ENCODE measurements around the gene DCLK1.

Gene DCLK1

GRCh38 chr13:35814605-35815011, 316.6 kb downstream of the DCLK1 start:
- no peak for DNase-seq

GRCh38 chr13:35812736-35813135, 318.4 kb downstream of the DCLK1 start:
- DNase-seq = no peak

GRCh38 chr13:35810321-35810720, 320.9 kb downstream of the DCLK1 start:
- no peak for DNase-seq

DNA sequence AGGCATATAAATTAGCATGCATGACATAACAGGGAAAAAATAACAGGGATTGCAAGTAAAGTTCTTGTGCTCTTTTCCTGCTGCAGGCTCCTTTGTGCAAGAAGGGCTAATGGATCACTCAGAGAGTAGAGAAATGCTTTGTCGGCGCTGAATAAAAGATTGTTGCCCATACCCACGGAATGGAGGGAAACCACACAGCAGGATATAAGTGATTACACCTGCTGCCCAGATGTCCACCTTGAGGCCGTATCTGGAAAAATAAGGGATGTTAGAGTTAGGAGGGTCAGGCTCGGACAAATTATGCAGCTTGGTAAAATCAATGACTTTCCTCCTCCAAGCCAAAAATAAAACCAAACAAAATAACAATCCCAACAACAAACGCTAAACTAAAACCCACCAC, 322.3 kb downstream of the DCLK1 start:
- DNase-seq = no peak

DNA sequence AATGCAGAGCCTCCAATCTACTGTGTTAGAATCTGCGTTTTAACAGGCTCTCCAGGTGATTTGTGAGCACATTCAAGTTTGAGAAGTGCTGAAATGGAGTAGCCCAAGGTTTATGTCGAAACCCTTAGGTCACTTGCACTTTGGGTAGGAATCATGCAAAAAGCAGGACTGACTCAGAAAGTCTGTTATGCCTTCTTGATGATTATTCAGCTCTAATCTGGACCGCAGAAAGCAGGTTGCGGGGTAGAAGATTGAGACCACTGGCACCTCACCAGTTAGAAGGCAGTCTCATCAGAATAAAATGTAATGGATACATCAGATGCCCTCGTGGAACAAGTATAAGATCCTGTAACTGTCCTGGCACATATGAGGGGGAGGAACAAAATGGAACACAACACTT, 326.3 kb downstream of the DCLK1 start:
- DNase-seq = no peak

GRCh38 chr13:35797991-35798390, 333.2 kb downstream of the DCLK1 start:
- no peak for DNase-seq

DNA sequence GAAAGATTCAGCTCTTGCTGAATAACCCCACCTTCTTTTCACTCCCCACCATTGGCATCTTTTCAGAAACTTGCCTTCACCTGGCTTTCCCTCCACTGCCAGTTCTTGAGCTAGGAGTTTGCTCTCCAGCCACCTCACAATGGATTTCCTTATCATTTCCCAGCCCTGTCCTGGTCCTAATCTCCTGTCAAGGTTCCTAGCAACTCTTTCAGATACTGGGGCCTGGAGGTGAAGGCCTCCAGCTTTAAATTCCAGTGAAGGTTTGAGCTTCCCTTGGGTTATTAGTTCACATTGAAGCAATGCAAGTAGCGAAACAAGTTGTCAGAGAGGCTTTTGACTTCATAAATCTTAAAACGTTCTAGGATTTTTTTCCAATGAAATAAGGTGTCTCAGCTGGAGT, 333.9 kb downstream of the DCLK1 start:
- no peak for DNase-seq

- no peak for DNase-seq
Observed at GRCh38 chr13:35796623-35797022, 334.6 kb downstream of the DCLK1 start.

GRCh38 chr13:35794734-35795389, 336.3 kb downstream of the DCLK1 start:
- no peak for DNase-seq

- no peak for DNase-seq
Observed at GRCh38 chr13:35793823-35794222, 337.4 kb downstream of the DCLK1 start.

DNA sequence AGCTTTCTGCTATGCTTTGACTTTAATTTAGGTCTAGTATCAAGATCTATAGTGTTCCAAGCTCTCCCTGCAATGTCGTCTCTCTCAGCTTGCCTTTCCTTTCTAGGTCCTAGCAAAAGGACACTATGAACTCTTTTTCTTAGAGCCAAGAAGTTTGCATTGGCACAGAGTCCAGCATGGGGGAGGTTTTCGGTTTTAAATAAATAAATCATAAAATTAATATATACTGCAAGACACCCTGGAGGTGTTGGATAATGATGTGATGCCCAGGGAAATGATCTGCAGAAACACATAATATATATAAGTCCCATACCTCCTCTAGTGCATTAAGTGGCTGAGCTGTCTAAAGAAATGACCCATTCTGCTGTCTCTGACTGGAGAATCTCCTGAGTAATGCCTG, 338.3 kb downstream of the DCLK1 start:
- DNase-seq = no peak

GRCh38 chr13:35792021-35792420, 339.2 kb downstream of the DCLK1 start:
- DNase-seq = no peak

GRCh38 chr13:35791184-35791851, 339.9 kb downstream of the DCLK1 start:
- DNase-seq = no peak

DNA sequence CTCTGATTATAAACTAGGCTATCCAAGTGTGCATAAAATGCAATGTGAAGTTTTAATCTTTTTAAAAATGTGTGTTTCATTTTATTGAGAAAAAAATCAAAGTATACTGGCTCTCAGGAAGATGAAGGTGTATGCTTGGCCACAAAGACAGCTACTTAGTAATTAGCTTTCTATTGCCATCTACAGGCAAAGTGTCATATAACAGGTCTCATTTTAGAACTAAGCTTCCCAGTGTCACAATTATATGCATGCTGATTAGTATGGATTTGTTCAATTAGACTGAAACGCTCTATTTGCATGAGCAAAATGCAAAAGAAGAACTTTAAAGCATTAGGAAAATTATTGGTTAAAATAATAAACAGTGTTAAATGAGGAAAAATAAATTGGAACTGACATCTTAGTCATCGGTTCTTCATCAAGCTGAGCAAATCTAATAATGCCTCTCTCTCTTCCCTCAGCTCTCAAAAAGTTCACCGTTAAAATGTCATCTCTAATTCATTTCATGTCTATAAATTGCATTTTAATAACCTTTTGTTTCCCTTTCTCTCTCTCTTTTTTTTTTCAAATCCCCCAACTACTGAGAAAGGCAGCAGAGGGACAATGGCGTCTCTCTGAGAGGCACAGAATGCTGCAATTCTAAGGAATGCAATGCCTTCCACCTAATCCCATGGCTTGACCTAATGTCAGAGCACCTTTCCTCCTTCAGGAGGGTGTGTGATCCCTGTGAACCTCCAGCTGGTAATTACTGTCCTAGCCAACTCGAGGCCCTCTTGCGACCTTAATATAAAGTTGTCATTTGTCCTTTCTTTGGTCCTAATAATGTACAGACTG, 341.6 kb downstream of the DCLK1 start:
- no peak for DNase-seq

DNA sequence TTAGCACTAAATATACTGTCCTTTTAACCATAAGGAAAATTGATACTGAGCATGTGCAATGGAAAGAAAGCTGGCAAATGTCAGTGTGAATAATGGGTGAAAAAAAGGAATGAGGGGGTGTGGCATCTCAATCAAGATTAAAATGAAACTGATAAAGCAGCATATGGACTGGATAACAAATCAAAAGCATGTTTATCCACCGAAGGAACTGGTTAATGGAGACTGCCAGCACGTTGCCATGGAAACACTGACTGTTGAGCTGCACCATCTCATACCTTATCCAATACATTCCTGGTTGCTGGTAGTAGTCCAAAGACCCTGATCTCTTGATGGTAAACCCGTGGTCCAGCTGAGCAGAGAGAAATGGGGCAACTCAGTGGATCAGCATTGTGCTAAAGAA, 343.2 kb downstream of the DCLK1 start:
- DNase-seq = no peak

GRCh38 chr13:35785576-35786303, 345.4 kb downstream of the DCLK1 start:
- DNase-seq = no peak

- DNase-seq = no peak
Observed at GRCh38 chr13:35784286-35784951, 346.8 kb downstream of the DCLK1 start.

GRCh38 chr13:35782793-35783192, 348.4 kb downstream of the DCLK1 start:
- DNase-seq = no peak

DNA sequence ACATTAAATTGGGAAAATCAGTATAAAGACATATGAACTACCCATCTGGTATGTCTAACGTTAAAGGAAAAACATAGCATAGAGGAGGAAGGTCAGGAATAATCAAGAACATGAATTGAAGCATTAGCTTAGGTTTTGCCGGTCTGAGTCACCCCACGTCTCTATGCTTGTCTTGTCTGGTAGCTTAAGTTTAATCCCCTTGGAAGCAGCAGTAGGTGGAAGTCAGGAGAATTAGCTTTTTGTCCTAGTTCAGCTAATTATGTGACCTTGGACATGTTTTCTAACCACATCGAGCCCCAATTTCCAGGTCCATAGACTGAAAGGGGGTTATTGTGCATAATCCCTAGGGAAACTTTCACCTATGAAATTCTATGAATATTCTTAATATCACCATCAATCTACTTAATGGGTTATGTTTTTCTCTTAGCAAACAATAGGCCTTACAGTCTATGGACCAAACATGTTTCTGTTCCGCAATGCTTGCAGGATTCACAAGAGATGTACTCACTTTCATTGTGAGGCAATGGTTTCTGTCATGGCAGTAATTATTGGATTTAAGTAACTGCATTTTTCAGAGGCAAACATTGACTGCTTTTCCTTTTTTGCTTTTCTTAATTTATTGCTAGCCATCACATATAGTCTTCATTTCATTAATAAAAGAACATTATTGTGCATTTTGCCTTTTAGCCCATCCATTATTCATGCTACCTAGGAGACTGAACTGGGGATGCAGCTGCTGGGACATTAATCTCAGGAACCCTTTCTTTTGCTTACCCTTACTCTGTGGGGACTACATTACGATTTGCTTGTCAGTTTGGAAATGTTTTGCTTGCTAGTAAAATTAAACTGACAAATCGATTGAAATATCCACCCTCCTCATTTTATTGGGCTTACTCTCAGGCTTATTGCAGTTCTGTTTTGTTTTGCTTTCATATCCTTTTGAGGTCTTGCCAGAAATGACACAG, 349.9 kb downstream of the DCLK1 start:
- no peak for DNase-seq

- DNase-seq = no peak
Observed at GRCh38 chr13:35780613-35781012, 350.6 kb downstream of the DCLK1 start.

GRCh38 chr13:35771898-35772297, 359.3 kb downstream of the DCLK1 start:
- DNase-seq = no peak

Measured in activated naive CD4-positive, alpha-beta T cell (primary cell).